DOHH2 (cell line): ENCODE data around the gene ZFAND3.

ENCODE experiments used
- H3F3A ChIP-seq: fragments of 200-600 bp; sonication (generic), shearing (Covaris generic); 2 replicates; pipeline ENCODE4 v1.6.0; 2016; ENCODE audit warnings: antibody characterized with exemption, mild to moderate bottlenecking; ENCODE audit not compliant: control insufficient read depth, insufficient read depth
- H3K27ac ChIP-seq: fragments of 200-600 bp; sonication (generic); 2 replicates; pipeline ENCODE4 v1.5.1; 2014; ENCODE audit warnings: low read depth, mild to moderate bottlenecking, low read length, moderate library complexity
- H3K27me3 ChIP-seq: fragments of 200-600 bp; sonication (generic); 2 replicates; pipeline ENCODE4 v1.6.1; 2014; ENCODE audit warnings: mild to moderate bottlenecking, low read length, mixed read lengths; ENCODE audit not compliant: control insufficient read depth
- H3K36me3 ChIP-seq: fragments of 200-600 bp; sonication (generic); 2 replicates; pipeline ENCODE4 v1.6.1; 2014; ENCODE audit warnings: mild to moderate bottlenecking, low read length, moderate library complexity, mixed read lengths; ENCODE audit not compliant: control insufficient read depth
- H3K4me1 ChIP-seq: fragments of 200-600 bp; sonication (generic); 2 replicates; pipeline ENCODE4 v1.6.1; 2014; ENCODE audit warnings: mild to moderate bottlenecking, low read length, mixed read lengths; ENCODE audit not compliant: control insufficient read depth
- H3K4me2 ChIP-seq: fragments of 200-600 bp; sonication (generic); 2 replicates; pipeline ENCODE4 v1.6.0; 2014; ENCODE audit warnings: mild to moderate bottlenecking, low read length, moderate library complexity
- H3K4me3 ChIP-seq: fragments of 200-600 bp; sonication (generic); 2 replicates; pipeline ENCODE4 v1.5.1; 2014; ENCODE audit warnings: mild to moderate bottlenecking, low read length, mixed read lengths
- H3K79me2 ChIP-seq: fragments of 200-600 bp; sonication (generic); 2 replicates; pipeline ENCODE4 v1.6.1; 2014; ENCODE audit warnings: mild to moderate bottlenecking, low read length, mixed read lengths; ENCODE audit not compliant: control insufficient read depth
- H3K9me2 ChIP-seq: fragments of 200-600 bp; sonication (generic); replicated peaks from 2 replicates; pipeline ENCODE4 v1.6.1; 2014; ENCODE audit warnings: mild to moderate bottlenecking, low read length, mixed read lengths; ENCODE audit not compliant: control insufficient read depth
- H3K9me3 ChIP-seq: fragments of 200-600 bp; sonication (generic); 2 replicates; pipeline ENCODE4 v1.6.1; 2014; ENCODE audit warnings: antibody characterized with exemption, low read length, mixed read lengths; ENCODE audit not compliant: control insufficient read depth, insufficient read depth
- H4K20me1 ChIP-seq: fragments of 200-600 bp; sonication (generic); 2 replicates; pipeline ENCODE4 v1.6.0; 2014; ENCODE audit warnings: low read depth, mild to moderate bottlenecking, antibody characterized with exemption, low read length, moderate library complexity; ENCODE audit not compliant: control insufficient read depth, insufficient read depth
- CTCF ChIP-seq: fragments of 200-600 bp; sonication (generic); IDR thresholded peaks from one replicate; pipeline ENCODE4 v1.5.1; 2014; ENCODE audit warnings: antibody characterized with exemption, mild to moderate bottlenecking, low read depth, low read length; ENCODE audit not compliant: poor library complexity, severe bottlenecking
- EZH2phosphoT487 ChIP-seq: fragments of 200-600 bp; sonication (generic); IDR thresholded peaks from 2 replicates; pipeline ENCODE4 v1.6.1; 2017; ENCODE audit warnings: borderline replicate concordance, mild to moderate bottlenecking, antibody characterized with exemption, low read length, moderate library complexity, mixed read lengths

The ZFAND3 gene

GRCh38 chr6:37807656-37808055 lies 11.9 kb upstream of the ZFAND3 start:
- H4K20me1 ChIP-seq, result no peaks in the 10 kb centered on the region
- H3K9me2 ChIP-seq, result no peaks in the 10 kb centered on the region
- no peaks in the 10 kb centered on the region for H3K36me3 ChIP-seq
- H3K79me2 ChIP-seq, result no peaks in the 10 kb centered on the region
- TF ChIP-seq CTCF, result no peak
- TF ChIP-seq EZH2phosphoT487, result no peak
- no peaks in the 10 kb centered on the region for H3F3A ChIP-seq
- no peaks in the 10 kb centered on the region for H3K9me3 ChIP-seq
- peaks cover 23% of the 10 kb centered on the region for H3K27me3 ChIP-seq
- H3K27ac ChIP-seq, result no peak overlapping the region
- no peaks in the 10 kb centered on the region for H3K4me1 ChIP-seq
- H3K4me3 ChIP-seq, result no peak overlapping the region
- H3K4me2 ChIP-seq, result no peak overlapping the region

GRCh38 chr6:37809197-37809543 lies 10.4 kb upstream of the ZFAND3 start:
- no peak overlapping the region for H3K27ac ChIP-seq
- no peaks in the 10 kb centered on the region for H3F3A ChIP-seq
- no peak overlapping the region for H3K4me3 ChIP-seq
- H3K9me3 ChIP-seq, result no peaks in the 10 kb centered on the region
- no peak for TF ChIP-seq CTCF
- no peak for TF ChIP-seq EZH2phosphoT487
- peaks cover 21% of the 10 kb centered on the region for H3K27me3 ChIP-seq
- no peaks in the 10 kb centered on the region for H3K4me1 ChIP-seq
- H3K9me2 ChIP-seq, result no peaks in the 10 kb centered on the region
- H4K20me1 ChIP-seq, result no peaks in the 10 kb centered on the region
- no peak overlapping the region for H3K4me2 ChIP-seq
- H3K36me3 ChIP-seq, result no peaks in the 10 kb centered on the region
- H3K79me2 ChIP-seq, result no peaks in the 10 kb centered on the region

GRCh38 chr6:37812841-37813240 lies 6.7 kb upstream of the ZFAND3 start:
- Histone ChIP-seq H3K4me3 (no peak overlapping the region), H3K4me2 (no peak overlapping the region), H3K27ac (no peak overlapping the region), H3K36me3 (no peaks in the 10 kb centered on the region), H4K20me1 (no peaks in the 10 kb centered on the region), H3K27me3 (peaks cover 14% of the 10 kb centered on the region), H3K9me2 (no peaks in the 10 kb centered on the region), H3F3A (0 out of 2 replicates have a peak, but pooled peaks cover 4% of the 10 kb centered on the region), H3K4me1 (peaks cover under 1% of the 10 kb centered on the region; the same call in 1 of the 2 replicates), H3K79me2 (no peaks in the 10 kb centered on the region), H3K9me3 (no peaks in the 10 kb centered on the region)
- no peak for TF ChIP-seq EZH2phosphoT487
- no peak for TF ChIP-seq CTCF
